SK-N-SH treated with all-trans-retinoic acid at 6 μM for 48 hours (cell line): ENCODE measurements around the gene SPINK13.
A peak's percentile ranks its signal among the peaks of the same experiment; 100 is the strongest.

Experiments used
- ATAC-seq: fragments of 200-7000 bp; cut with Tn5 transposase; 3 replicates; pipeline ENCODE4 v1.9.1; 2020; ENCODE audit warnings: mild to moderate bottlenecking, moderate library complexity
- ARNTL ChIP-seq: fragments of 450-650 bp; formaldehyde crosslinking; IDR thresholded peaks from 2 replicates; pipeline ENCODE4 v1.5.0; 2020; ENCODE audit warnings: low read depth, mild to moderate bottlenecking, moderate library complexity, borderline replicate concordance
- BACH2 ChIP-seq: fragments of 250-450 bp; sonication (Bioruptor Pico); IDR thresholded peaks from 2 replicates; pipeline ENCODE4 v1.9.0; 2021; ENCODE audit warnings: mild to moderate bottlenecking, borderline replicate concordance
- CREB5 ChIP-seq: fragments of 250-450 bp; sonication (Bioruptor Pico); IDR thresholded peaks from 2 replicates; pipeline ENCODE4 v1.5.1; 2020; ENCODE audit warnings: low read depth, mild to moderate bottlenecking, moderate library complexity
- ESRRG ChIP-seq: fragments of 250-450 bp; sonication (Bioruptor Pico); IDR thresholded peaks from 2 replicates; pipeline ENCODE4 v1.6.1; 2021; ENCODE audit warnings: mild to moderate bottlenecking
- GLIS3 ChIP-seq: fragments of 250-450 bp; sonication (Bioruptor Pico); IDR thresholded peaks from 2 replicates; pipeline ENCODE4 v1.5.0; 2020; ENCODE audit warnings: mild to moderate bottlenecking, moderate library complexity
- ISL1 ChIP-seq: fragments of 250-450 bp; sonication (Bioruptor Pico); IDR thresholded peaks from 2 replicates; pipeline ENCODE4 v2.1.2; 2022; ENCODE audit warnings: mild to moderate bottlenecking, moderate library complexity
- OSR1 ChIP-seq: fragments of 250-450 bp; sonication (Bioruptor Pico); IDR thresholded peaks from 2 replicates; pipeline ENCODE4 v1.8.0; 2022; ENCODE audit warnings: moderate library complexity, mild to moderate bottlenecking, inconsistent platforms
- PPARA ChIP-seq: fragments of 250-450 bp; sonication (Bioruptor Pico); IDR thresholded peaks from 2 replicates; pipeline ENCODE4 v1.5.0; 2020; ENCODE audit warnings: mild to moderate bottlenecking, borderline replicate concordance
- RARB ChIP-seq: fragments of 250-450 bp; sonication (Bioruptor Pico); IDR thresholded peaks from 2 replicates; pipeline ENCODE4 v1.8.0; 2021; ENCODE audit warnings: mild to moderate bottlenecking, moderate library complexity
- SNAI2 ChIP-seq: fragments of 250-450 bp; sonication (Bioruptor Pico); IDR thresholded peaks from 2 replicates; pipeline ENCODE4 v1.5.0; 2020; ENCODE audit warnings: mild to moderate bottlenecking, moderate library complexity
- TCF4 ChIP-seq: fragments of 250-450 bp; sonication (Bioruptor Pico); IDR thresholded peaks from 2 replicates; pipeline ENCODE4 v1.8.0; 2021; ENCODE audit warnings: mild to moderate bottlenecking, moderate library complexity, borderline replicate concordance
- TOX ChIP-seq: fragments of 250-450 bp; sonication (Bioruptor Pico); IDR thresholded peaks from 2 replicates; pipeline ENCODE4 v1.8.0; 2021; ENCODE audit warnings: mild to moderate bottlenecking, moderate library complexity, borderline replicate concordance
- TSHZ2 ChIP-seq: fragments of 250-450 bp; sonication (Bioruptor Pico); IDR thresholded peaks from 2 replicates; pipeline ENCODE4 v1.5.0; 2020; ENCODE audit warnings: mild to moderate bottlenecking, moderate library complexity
- ZC3H10 ChIP-seq: fragments of 250-450 bp; sonication (Bioruptor Pico); IDR thresholded peaks from 2 replicates; pipeline ENCODE4 v1.5.1; 2021; ENCODE audit warnings: mild to moderate bottlenecking, moderate library complexity
- ZFP3 ChIP-seq: fragments of 250-450 bp; sonication (Bioruptor Pico); IDR thresholded peaks from 2 replicates; pipeline ENCODE4 v1.5.0; 2020; ENCODE audit warnings: mild to moderate bottlenecking, moderate library complexity
- ZFP30 ChIP-seq: fragments of 450-650 bp; formaldehyde crosslinking; IDR thresholded peaks from 2 replicates; pipeline ENCODE4 v1.5.0; 2022; ENCODE audit warnings: mild to moderate bottlenecking, moderate library complexity
- ZNF8 ChIP-seq: fragments of 450-650 bp; formaldehyde crosslinking; IDR thresholded peaks from 2 replicates; pipeline ENCODE4 v1.5.0; 2020; ENCODE audit warnings: mild to moderate bottlenecking, moderate library complexity
- TF ChIP-seq, protein P1 (sequence below): fragments of 250-450 bp; sonication (Bioruptor Pico); IDR thresholded peaks from 2 replicates; pipeline ENCODE4 v1.8.0; 2020; ENCODE audit warnings: mild to moderate bottlenecking, moderate library complexity, borderline replicate concordance

SPINK13 gene

GRCh38 chr5:148312153-148312552 lies 43.6 kb downstream of the SPINK13 start, which contains the start of gene SPINK7 (continued):
- TF ChIP-seq TSHZ2 (CRISPR knock-in tag), result no peak

GRCh38 chr5:148314187-148314586 lies 45.6 kb downstream of the SPINK13 start:
- no peak for ATAC-seq
- no peak for TF ChIP-seq CREB5 (CRISPR knock-in tag)
- no peak for TF ChIP-seq ZFP3 (CRISPR knock-in tag)
- no peak for TF ChIP-seq ZC3H10
- no peak for TF ChIP-seq GLIS3
- TF ChIP-seq, protein P1, sequence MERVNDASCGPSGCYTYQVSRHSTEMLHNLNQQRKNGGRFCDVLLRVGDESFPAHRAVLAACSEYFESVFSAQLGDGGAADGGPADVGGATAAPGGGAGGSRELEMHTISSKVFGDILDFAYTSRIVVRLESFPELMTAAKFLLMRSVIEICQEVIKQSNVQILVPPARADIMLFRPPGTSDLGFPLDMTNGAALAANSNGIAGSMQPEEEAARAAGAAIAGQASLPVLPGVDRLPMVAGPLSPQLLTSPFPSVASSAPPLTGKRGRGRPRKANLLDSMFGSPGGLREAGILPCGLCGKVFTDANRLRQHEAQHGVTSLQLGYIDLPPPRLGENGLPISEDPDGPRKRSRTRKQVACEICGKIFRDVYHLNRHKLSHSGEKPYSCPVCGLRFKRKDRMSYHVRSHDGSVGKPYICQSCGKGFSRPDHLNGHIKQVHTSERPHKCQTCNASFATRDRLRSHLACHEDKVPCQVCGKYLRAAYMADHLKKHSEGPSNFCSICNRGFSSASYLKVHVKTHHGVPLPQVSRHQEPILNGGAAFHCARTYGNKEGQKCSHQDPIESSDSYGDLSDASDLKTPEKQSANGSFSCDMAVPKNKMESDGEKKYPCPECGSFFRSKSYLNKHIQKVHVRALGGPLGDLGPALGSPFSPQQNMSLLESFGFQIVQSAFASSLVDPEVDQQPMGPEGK (CRISPR knock-in tag), result no peak
- TF ChIP-seq ESRRG (CRISPR knock-in tag), result no peak
- no peak for TF ChIP-seq SNAI2
- no peak for TF ChIP-seq ARNTL (CRISPR knock-in tag)
- TF ChIP-seq OSR1 (CRISPR knock-in tag), result no peak
- no peak for TF ChIP-seq RARB
- TF ChIP-seq PPARA (CRISPR knock-in tag), result no peak
- TF ChIP-seq TOX, result no peak
- no peak for TF ChIP-seq BACH2 (CRISPR knock-in tag)
- no peak for TF ChIP-seq ZFP30 (CRISPR knock-in tag)
- no peak for TF ChIP-seq ISL1 (CRISPR knock-in tag)
- no peak for TF ChIP-seq TCF4 (CRISPR knock-in tag)

DNA sequence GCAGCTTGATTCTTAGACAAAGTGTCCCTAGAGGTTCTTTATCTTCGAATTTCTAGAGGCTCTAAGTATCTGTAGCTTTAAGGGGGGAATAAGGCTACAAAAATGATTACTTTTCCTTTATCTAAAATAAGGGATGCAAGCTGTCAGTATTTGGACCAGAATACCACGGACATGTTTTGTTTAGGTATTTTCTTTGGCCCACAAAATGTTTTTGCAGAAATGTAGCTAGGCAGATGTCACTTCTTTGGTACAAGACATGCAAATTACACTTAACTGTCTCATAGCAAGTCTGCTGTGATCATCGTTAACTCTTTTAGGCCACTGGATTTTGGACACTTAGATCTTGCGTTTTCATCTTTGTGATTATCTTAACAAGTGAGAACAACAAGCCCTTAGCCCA lies 46.1 kb downstream of the SPINK13 start:
- ATAC-seq, result no peak
- TF ChIP-seq RARB (no peak), ZNF8 (CRISPR knock-in tag) (no peak), TSHZ2 (CRISPR knock-in tag) (no peak)

DNA sequence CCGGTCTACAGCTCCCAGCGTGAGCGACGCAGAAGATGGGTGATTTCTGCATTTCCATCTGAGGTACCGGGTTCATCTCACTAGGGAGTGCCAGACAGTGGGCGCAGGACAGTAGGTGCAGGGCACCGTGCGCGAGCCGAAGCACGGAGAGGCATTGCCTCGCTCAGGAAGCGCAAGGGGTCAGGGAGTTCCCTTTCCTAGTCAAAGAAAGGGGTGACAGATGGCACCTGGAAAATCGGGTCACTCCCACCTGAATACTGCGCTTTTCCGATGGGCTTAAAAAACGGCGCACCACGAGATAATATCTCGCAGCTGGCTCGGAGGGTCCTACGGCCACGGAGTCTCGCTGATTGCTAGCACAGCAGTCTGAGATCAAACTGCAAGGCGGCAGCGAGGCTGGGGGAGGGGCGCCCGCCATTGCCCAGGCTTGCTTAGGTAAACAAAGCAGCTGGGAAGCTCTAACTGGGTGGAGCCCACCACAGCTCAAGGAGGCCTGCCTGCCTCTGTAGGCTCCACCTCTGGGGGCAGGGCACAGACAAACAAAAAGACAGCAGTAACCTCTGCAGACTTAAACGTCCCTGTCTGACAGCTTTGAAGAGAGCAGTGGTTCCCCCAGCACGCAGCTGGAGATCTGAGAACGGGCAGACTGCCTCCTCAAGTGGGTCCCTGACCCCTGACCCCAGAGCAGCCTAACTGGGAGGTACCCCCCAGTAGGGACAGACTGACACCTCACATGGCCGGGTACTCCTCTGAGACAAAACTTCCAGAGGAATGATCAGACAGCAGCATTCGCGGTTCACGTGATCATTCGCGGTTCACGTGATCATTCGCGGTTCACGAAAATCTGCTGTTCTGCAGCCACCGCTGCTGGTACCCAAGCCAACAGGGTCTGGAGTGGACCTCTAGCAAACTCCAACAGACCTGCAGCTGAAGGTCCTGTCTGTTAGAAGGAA lies 51.7 kb downstream of the SPINK13 start:
- ATAC-seq, result peak; percentile 67; the same call in 2 of the 3 replicates
